Skeletal muscle tissue (tissue), 4 donors: ENCODE results near the gene FUOM. TPM values are rescaled to one million over a fixed set of nuclear protein-coding genes. Genes with fewer than 3 reads are reported as not detected.

Source experiments
- H3K27ac ChIP-seq: one replicate; pipeline ENCODE4 v1.7.0; 2013; ENCODE audit warnings: mild to moderate bottlenecking, low read depth, low read length, inconsistent platforms
- H3K27me3 ChIP-seq, 3 donors: one replicate each; pipeline ENCODE4 v1.7.0; 2013; ENCODE audit warnings: low read length in 3 of 3; ENCODE audit not compliant: control insufficient read depth in 3 of 3, insufficient read depth in 3 of 3
- H3K36me3 ChIP-seq, 3 donors: one replicate each; pipeline ENCODE4 v1.7.0; 2013; ENCODE audit warnings: low read length in 3 of 3; ENCODE audit not compliant: control insufficient read depth in 3 of 3, insufficient read depth in 3 of 3
- H3K4me1 ChIP-seq, 3 donors: one replicate each; pipeline ENCODE4 v1.7.0; 2013; ENCODE audit warnings: low read length in 3 of 3, mild to moderate bottlenecking in 3 of 3; ENCODE audit not compliant: control insufficient read depth in 3 of 3, insufficient read depth in 3 of 3
- H3K4me3 ChIP-seq, 3 donors: one replicate each; pipeline ENCODE4 v1.7.0; 2013; ENCODE audit warnings: low read length in 3 of 3
- H3K9ac ChIP-seq, 3 donors: one replicate each; pipeline ENCODE4 v1.7.0; 2013; ENCODE audit warnings: low read length in 3 of 3, mild to moderate bottlenecking in 3 of 3, moderate library complexity in 2 of 3, low read depth in 1 of 3
- H3K9me3 ChIP-seq, 3 donors: one replicate each; pipeline ENCODE4 v1.7.0; 2013; ENCODE audit warnings: low read length in 3 of 3; ENCODE audit not compliant: control insufficient read depth in 3 of 3
- total RNA-seq: library from RNA; depleted of rRNA; stranded (reverse); fragments of >200 nt; gene quantifications from one replicate; pipeline ENCODE4 v1.2.3, GENCODE V29; 2014
- donor health status: Osteomylitis.

FUOM gene
- total RNA-seq, 1 donor from 2014 or later = 9.4 TPM

DNA sequence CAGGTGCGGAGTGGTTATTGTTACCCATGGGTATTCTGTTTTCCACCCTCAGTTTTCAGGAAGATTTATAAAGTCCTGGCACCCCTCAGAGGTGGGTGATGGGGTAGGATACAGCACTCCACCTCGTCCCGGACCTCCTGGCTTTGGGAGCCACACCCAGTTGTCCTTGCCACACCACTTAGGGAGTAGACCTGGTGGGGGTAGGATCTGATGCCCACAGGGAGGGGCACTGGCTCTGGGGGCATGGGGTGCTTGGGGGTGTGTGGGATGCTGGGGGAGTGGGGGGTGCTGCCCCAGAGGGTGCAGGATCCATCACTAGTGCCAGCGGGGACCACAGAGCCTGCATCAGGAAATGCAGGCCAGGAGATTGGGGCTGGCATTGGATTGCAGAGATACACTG, 44.6 kb downstream of the FUOM start:
- peaks cover 3 to 13% (median 5%) of the 10 kb centered on the region in 3 donors for H3K4me1 ChIP-seq
- no peak overlapping the region for H3K4me3 ChIP-seq
- H3K36me3 ChIP-seq = peaks cover 17 to 27% (median 25%) of the 10 kb centered on the region in 3 donors
- H3K9me3 ChIP-seq = no peaks in the 10 kb centered on the region
- H3K9ac ChIP-seq = no peak overlapping the region
- no peak overlapping the region for H3K27ac ChIP-seq
- H3K27me3 ChIP-seq = no peaks in the 10 kb centered on the region

DNA sequence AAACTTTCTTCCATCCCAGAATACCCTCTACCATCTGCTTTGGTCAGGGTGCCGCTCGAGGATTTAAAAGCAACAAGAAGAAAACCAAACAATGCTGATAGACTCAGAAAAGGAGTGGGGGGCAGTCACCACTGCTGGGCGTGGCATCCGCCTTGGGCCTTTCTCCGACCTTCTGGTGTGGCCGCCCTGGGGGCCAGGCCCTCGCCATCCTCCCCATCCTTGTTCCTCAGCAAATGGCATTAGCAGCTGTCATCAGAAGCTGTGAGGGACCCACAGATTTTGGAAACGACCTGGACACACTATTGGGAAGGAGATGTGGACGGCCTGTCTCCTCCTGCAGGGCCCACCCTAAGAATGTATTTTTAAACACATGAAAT, 45.1 kb downstream of the FUOM start:
- Histone ChIP-seq H3K36me3 (peaks cover 17 to 27% (median 25%) of the 10 kb centered on the region in 3 donors), H3K9me3 (no peaks in the 10 kb centered on the region), H3K4me1 (peaks cover 6 to 17% (median 8%) of the 10 kb centered on the region in 3 donors), H3K27me3 (no peaks in the 10 kb centered on the region), H3K9ac (no peak overlapping the region), H3K27ac (no peak overlapping the region), H3K4me3 (no peak overlapping the region)

DNA sequence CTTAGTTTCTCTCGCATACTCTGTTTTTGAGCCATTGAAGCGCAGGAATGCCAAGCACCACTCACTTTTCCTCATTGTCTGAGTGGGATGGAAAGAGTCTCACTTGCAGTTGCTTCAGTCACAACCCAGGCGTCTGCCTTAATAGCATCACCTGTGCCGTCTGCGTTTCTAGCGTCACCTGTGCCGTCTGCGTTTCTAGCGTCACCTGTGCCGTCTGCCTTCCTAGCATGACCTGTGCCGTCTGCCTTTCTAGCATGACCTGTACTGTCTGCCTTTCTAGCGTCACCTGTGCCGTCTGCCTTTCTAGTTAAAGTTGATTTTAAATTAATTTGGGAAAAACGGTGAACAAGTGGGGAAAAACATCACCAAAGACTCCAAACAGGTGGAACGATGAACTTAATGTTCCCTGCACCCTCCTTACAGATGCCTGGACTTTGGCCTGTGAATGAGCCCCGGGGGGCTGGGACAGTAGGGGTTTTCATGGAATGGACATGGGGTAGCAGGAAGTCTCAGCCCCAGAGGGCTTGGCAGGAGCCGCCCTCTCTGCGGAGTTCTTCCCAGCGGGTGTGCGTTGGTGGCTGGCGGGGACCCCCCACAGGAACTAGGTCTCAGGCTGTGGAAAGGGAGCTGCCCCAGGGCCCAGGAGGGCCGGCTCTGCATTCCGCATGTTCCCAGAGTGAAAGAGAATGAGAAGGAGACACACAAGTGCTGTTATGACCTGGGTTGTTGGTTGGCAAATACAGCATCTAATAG, 45.6 kb downstream of the FUOM start:
- Histone ChIP-seq H3K9ac (no peak overlapping the region), H3K9me3 (no peaks in the 10 kb centered on the region), H3K36me3 (peaks cover 17 to 27% (median 25%) of the 10 kb centered on the region in 3 donors), H3K27ac (no peak overlapping the region), H3K4me3 (no peak overlapping the region), H3K27me3 (no peaks in the 10 kb centered on the region), H3K4me1 (peaks cover 12 to 23% (median 14%) of the 10 kb centered on the region in 3 donors)

DNA sequence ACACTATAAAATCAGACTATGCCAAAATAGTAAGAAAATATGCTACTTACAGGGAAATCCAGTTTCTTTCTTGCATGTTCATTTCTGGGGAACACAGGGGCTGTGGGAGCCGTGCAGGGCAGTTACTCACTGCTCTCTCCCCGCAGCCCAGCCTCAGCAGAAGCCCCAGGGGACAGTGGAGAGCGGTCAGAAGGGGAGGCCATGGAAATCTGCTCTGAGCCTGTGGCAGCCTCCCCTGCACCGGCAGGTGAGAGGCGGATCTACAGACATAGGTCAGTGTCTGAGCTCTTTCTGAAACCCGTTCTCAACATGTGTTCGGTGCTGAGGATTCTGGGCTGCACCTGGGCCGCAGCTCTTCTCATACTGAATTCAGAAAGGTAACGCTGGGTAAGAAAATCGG, 46.2 kb downstream of the FUOM start:
- H3K4me3 ChIP-seq = no peak overlapping the region
- H3K9ac ChIP-seq = no peak overlapping the region
- no peaks in the 10 kb centered on the region for H3K27me3 ChIP-seq
- peaks cover 19 to 27% (median 27%) of the 10 kb centered on the region in 3 donors for H3K36me3 ChIP-seq
- no peaks in the 10 kb centered on the region for H3K9me3 ChIP-seq
- H3K27ac ChIP-seq = no peak overlapping the region
- H3K4me1 ChIP-seq = peaks cover 17 to 29% (median 19%) of the 10 kb centered on the region in 3 donors

DNA sequence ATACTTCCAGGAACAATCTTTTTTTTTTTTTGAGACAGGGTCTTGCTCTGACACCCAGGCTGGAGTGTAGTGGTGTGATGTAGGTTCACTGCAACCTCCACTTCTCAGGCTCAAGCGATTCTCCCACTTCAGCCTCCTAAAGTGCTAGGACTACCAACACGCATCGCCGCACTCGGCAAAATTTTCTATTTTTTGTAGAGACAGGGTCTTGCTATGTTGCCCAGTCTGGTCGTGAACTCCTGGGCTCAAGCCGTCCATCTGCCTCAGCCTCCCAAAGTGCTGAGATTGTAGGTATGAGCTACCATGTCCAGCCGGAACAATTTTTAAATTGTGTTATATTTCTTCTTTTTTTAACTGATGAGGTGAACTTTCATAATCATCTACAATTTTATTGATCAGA, 47.0 kb downstream of the FUOM start:
- Histone ChIP-seq H3K9ac (no peak overlapping the region), H3K27ac (no peak overlapping the region), H3K36me3 (peaks cover 19 to 27% (median 27%) of the 10 kb centered on the region in 3 donors), H3K27me3 (no peaks in the 10 kb centered on the region), H3K4me1 (peaks cover 20 to 34% (median 23%) of the 10 kb centered on the region in 3 donors), H3K4me3 (no peak overlapping the region), H3K9me3 (no peaks in the 10 kb centered on the region)

DNA sequence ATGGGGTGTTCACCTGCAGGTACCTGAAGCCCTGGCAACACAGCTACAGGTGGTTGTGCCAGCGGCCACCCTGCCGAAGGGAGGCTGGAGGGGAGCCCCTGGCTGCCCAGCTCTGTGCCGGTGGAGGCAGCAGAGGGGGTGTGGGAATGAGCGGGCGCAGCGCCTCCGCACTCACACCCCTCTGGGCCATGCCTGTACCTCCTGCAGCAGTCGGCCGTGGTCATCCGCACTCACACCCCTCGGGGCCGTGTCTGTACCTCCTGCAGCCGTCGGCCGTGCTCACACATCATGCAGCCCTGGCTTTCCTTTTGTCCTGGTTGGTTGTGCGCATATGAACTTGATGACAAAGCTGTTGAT, 47.4 kb downstream of the FUOM start:
- Histone ChIP-seq H3K9me3 (no peaks in the 10 kb centered on the region), H3K4me3 (no peak overlapping the region), H3K27ac (no peak overlapping the region), H3K9ac (no peak overlapping the region), H3K36me3 (peaks cover 19 to 29% (median 27%) of the 10 kb centered on the region in 3 donors), H3K27me3 (no peaks in the 10 kb centered on the region), H3K4me1 (peaks cover 20 to 37% (median 26%) of the 10 kb centered on the region in 3 donors)

DNA sequence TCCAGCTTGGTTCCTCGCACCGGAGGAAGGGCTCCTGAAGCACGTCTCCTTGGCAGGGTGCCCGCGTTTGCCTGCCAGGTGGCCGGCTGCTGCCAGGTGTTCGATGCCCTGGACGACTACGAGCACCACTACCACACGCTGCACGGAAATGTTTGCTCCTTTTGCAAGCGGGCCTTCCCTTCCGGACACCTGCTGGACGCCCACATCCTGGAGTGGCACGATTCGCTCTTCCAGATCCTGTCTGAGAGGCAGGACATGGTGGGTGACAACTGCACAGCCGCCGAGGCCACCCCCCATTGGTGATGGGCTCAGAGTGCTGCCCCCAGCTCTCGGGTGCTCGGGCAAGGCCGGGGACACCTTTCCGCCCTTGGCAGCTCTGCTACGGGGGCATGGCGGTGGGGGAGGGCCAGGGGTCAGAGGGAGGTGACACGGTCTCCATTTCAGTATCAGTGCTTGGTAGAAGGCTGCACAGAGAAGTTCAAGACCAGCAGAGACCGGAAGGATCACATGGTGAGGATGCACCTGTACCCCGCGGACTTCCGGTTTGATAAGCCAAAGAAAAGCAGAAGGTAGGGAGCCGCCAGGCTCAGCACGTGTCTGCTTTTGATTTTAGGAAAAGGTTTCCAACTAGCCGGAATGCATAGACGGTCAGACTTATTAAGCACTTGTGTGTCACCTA, 48.0 kb downstream of the FUOM start:
- Histone ChIP-seq H3K27me3 (no peaks in the 10 kb centered on the region), H3K4me3 (peak overlapping the region in 1 of 3 donors; percentile 91), H3K9me3 (no peaks in the 10 kb centered on the region), H3K9ac (no peak overlapping the region), H3K4me1 (peaks cover 20 to 37% (median 26%) of the 10 kb centered on the region in 3 donors), H3K27ac (no peak overlapping the region), H3K36me3 (peaks cover 19 to 29% (median 27%) of the 10 kb centered on the region in 3 donors)

DNA sequence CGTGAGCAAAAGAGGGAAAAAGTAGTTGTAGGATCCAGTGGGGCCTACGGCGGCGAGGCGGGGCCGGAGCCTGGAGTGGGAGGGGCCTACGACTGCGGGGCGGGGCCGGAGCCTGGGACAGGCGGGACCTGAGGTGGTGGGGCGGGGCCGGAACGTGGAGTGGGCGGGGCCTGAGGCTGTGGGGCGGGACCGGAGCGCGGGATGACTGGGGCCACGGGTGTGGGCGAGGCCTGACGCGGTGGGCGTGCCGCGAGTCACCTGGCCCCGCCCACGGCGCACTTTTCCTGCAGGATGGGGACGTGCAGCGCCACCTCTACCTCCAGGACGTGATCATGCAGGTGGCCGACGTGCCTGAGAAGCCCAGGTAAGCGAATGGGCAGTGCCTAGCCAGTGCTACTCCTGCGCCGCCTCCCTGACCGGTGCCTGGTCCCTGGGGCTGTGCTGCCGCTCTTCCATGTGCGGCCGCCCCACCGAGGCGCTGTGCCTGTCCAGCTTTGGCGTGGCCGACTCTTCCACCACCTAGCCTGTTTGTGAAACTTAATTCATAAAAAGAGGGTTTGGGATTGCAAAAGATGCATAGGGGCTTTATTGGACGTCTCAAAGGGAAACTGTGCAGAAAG, 48.6 kb downstream of the FUOM start:
- Histone ChIP-seq H3K27me3 (no peaks in the 10 kb centered on the region), H3K36me3 (peaks cover 19 to 29% (median 27%) of the 10 kb centered on the region in 3 donors), H3K9me3 (no peaks in the 10 kb centered on the region)

DNA sequence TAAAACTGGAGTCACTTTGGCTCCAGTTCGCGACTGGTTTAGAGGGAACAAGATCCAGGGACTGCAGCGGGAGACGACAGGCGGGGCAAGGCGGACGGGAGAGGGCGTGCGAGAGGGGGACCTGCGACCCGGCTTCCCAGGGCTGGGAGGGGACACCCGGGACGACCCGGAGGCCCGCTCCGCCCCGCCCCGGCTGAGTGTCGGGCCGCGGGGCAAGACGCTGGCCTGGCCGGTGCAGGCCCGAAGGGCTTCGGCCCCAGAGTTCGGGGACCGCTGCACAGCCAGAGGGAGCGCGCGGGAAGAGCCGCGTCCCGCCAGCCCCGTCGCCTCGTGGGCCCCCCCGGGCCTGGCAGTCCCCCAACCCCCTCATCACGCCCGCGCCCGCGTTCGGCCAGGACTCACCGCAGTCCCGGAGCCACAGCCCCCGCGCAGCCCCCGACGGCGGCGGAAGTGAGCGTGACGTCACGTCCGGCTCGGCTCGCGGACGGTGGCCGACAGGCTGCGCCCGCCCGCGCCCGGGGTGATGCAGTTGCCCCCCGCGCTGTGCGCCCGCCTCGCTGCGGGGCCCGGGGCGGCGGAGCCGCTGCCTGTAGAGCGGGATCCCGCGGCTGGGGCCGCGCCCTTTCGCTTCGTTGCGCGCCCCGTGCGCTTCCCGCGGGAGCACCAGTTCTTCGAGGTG, 49.3 kb downstream of the FUOM start, which contains the start of the genes TUBGCP2 and ZNF511:
Gene TUBGCP2 (minus strand): TSS at position 452 of the 679 bp plus-strand sequence. CDS start 5,931 bp downstream, outside the sequence.
Gene ZNF511 (plus strand): TSS at position 494 of the 679 bp plus-strand sequence. CDS start 30 bp downstream, at position 524.
- peak within 1 kb of the TSS; percentile 93 for H3K27ac ChIP-seq
- peaks cover 20 to 38% (median 26%) of the 10 kb centered on the region in 3 donors for H3K4me1 ChIP-seq
- H3K36me3 ChIP-seq = peaks cover 19 to 29% (median 27%) of the 10 kb centered on the region in 3 donors
- H3K9me3 ChIP-seq = no peaks in the 10 kb centered on the region
- peak within 1 kb of the TSS; percentile 92 to 94 (median 92) for H3K9ac ChIP-seq
- H3K27me3 ChIP-seq = no peaks in the 10 kb centered on the region
- H3K4me3 ChIP-seq = peak within 1 kb of the TSS; percentile 91 to 93 (median 92)

More for the DNA sequence above, 48.6 kb downstream of the FUOM start:
- Histone ChIP-seq H3K4me1 (peaks cover 20 to 37% (median 26%) of the 10 kb centered on the region in 3 donors), H3K4me3 (peak overlapping the region; percentile 91 to 93 (median 92)), H3K27ac (peak overlapping the region; percentile 93), H3K9ac (peak overlapping the region; percentile 92 to 94 (median 92))
